Fibroblast of upper back skin (primary cell): ENCODE data around the gene MYL6.

Source experiments
- DNase-seq: peaks from one replicate; pipeline ENCODE4 v3.0.0-alpha.2; 2013

Gene MYL6

GRCh38 chr12:56190695-56191155, 32.6 kb downstream of the MYL6 start:
- DNase-seq = no peak

DNA sequence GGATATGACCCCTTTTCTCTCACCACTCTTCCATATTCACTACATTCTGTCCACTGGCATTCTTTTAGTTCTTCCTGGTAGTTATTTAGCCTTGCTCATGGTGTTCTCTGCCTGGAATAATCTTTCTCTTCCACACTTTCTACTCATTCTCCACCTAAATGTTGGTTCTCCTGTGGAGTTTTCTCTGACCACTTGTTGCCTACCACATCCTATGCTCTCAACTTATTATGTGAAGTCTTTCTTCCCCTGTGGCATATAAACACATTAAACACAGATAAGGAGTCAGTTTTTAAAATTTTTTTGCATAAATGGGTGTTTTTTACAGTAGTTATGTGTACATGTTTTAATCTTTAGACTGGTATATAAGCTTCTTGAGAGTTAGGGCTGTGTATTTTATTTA, 34.4 kb downstream of the MYL6 start:
- no peak for DNase-seq

- DNase-seq = peak; percentile 88
Observed at GRCh38 chr12:56193025-56193578, 34.9 kb downstream of the MYL6 start.

GRCh38 chr12:56196818-56197550, 38.8 kb downstream of the MYL6 start:
- peak; percentile 88 for DNase-seq

- DNase-seq = no peak
Observed at GRCh38 chr12:56197921-56198635, 39.9 kb downstream of the MYL6 start.

DNA sequence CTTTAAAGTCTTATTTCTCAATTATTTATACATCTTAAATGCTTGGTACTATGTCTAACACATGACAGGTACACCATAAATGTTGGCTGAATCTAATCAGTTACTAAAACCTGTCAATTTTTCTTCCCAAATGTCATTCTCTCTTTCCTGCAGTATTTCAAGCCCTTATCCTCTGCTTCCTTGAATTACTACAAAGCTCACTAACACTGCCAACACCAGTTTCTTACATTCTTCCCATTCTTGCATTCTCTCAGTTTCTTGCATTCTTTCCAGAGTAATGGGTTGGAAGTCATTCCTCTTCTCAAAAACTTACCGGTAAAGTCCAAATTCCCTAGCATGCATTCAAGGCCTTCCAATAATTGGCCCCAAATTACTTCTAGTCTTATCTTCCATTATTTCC, 40.7 kb downstream of the MYL6 start:
- peak; percentile 14 for DNase-seq

GRCh38 chr12:56202366-56202765, 44.2 kb downstream of the MYL6 start:
- DNase-seq = no peak

DNA sequence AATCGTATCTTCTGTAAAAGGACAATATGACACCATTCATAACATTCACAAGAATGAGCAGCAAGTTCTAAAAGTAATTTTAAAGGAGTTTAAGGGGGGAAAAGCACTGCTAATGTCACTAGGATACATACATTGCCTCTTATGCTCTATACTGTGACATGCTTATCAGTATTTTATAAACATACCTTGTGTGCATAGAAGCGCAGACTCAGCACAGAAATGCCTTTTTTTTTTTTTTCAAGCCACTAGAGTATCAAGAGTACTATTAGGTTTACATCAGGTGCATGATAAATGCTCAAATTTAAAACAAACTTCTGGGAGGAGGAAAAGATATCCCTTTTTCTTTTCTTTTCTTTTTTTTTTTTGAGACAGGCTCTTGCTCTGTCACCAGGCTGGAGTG, 44.7 kb downstream of the MYL6 start:
- DNase-seq = no peak

DNA sequence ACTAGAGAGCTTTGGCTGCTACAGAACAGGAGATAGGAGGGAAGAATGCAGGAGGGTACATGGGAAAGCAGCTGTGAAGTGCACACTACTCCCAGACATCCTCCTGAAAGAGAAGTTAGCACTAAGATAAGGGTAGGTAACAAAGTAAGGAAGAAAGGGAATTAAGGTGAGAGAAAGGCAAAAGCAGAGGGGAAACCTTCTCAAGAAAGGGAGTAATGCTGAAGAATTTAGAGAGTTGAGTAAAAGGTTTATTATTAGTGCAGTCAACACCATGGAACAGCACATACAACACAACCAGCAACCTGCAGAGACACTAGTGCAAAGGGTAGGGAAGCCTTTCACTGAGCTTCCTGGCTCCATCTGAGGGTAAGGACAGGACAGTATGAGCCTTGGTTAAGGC, 46.1 kb downstream of the MYL6 start:
- no peak for DNase-seq

- DNase-seq = no peak
Observed at GRCh38 chr12:56205445-56205844, 47.3 kb downstream of the MYL6 start.

DNA sequence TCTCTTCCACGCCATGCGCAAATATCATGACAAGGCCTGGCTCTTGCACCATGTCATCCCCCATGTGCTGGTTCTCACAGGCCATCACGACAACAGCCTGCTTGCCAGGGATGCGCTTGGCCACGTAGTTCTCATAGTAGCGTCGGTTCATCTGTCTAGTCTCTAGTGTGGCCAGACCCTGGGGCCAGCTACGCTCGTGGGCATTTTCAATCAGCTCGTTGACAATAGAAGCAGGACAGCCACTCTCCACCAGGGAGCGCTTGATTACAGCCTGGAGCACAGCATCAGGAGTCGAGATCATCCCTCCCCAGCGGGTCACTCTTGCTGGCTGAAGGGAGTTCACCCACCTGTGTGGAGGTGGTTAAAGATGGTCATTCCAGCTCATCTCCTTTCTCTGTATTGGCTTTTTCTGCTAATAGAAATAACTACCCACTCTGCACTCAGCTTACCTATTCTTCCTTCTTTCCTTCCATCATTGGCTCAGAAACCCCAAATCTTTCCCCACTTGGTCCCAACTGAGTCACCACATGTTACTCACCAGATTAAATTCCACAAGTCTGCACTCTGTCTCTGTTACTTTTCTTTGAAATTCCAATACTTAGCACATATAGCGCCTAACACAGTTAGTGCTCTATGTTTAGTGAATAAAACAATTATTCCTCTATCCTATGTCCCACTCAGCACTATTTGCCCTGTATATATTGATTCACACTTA, 48.5 kb downstream of the MYL6 start:
- peak; percentile 53 for DNase-seq

GRCh38 chr12:56208006-56208405, 49.8 kb downstream of the MYL6 start:
- DNase-seq = no peak
